Uterus (tissue), 4 donors: ENCODE results near the gene WDTC1. TPM values are rescaled to one million over a fixed set of nuclear protein-coding genes. Genes with fewer than 3 reads are reported as not detected.
"Not testable (repeated sequence)": the region's sequence is repeated elsewhere in the genome, so short reads cannot be mapped to it uniquely, and the experiment has no call there.

ENCODE experiments used
- DNase-seq, 2 donors: peaks; one replicate each; pipeline ENCODE4 v3.0.0-alpha.2; 2019 to 2020
- H3K27ac ChIP-seq, 2 donors: fragments of 200-600 bp; sonication (generic); 1 replicate in 1 of 2; 2 replicates in 1 of 2; pipeline ENCODE4 v1.5.1; 2016 to 2018
- H3K27me3 ChIP-seq, 2 donors: fragments of 200-600 bp; sonication (generic); one replicate each; pipeline ENCODE4 v1.5.1; 2018 to 2019; ENCODE audit warnings: control low read depth in 1 of 2
- H3K36me3 ChIP-seq, 2 donors: fragments of 200-600 bp; sonication (generic); one replicate each; pipeline ENCODE4 v1.5.1; 2019; ENCODE audit warnings: control low read depth in 1 of 2
- H3K4me1 ChIP-seq, 2 donors: fragments of 200-600 bp; sonication (generic); one replicate each; pipeline ENCODE4 v1.5.1; 2018 to 2019; ENCODE audit warnings: control low read depth in 1 of 2
- H3K4me3 ChIP-seq, 2 donors: fragments of 200-600 bp; sonication (generic); 1 replicate in 1 of 2; 2 replicates in 1 of 2; pipeline ENCODE4 v1.5.1; 2018 to 2019; ENCODE audit warnings: mild to moderate bottlenecking in 1 of 2
- H3K9me3 ChIP-seq, 2 donors: fragments of 200-600 bp; sonication (generic); one replicate each; pipeline ENCODE4 v1.5.1; 2019; ENCODE audit warnings: control low read depth in 1 of 2
- POLR2A ChIP-seq, 2 donors: fragments of 450-650 bp; IDR thresholded peaks; one replicate each; pipeline ENCODE4 v1.6.1; 2016; ENCODE audit warnings: antibody characterized with exemption in 2 of 2, mild to moderate bottlenecking in 1 of 2, moderate library complexity in 1 of 2
- intact Hi-C: fragments of 100-400 bp; cut with DNase I; formaldehyde crosslinking; loops from one replicate; pipeline ENCODE4 v1.15.1; 2023; ENCODE audit warnings: low total_unique reads
- total RNA-seq, 4 donors: library from RNA; depleted of rRNA in 3 of 4; stranded (reverse); fragments of >200 nt in 3 of 4; gene quantifications; one replicate each; pipeline versions ENCODE4 v1.1.0 to v1.2.4, GENCODE V29; 2014 to 2023
- TF ChIP-seq, protein P1 (sequence below), 4 experiments: fragments of 200-600 bp in 2 of 4; fragments of 450-650 bp in 2 of 4; sonication (generic) in 2 of 4; IDR thresholded peaks; one replicate each; pipeline ENCODE4 v1.5.1; 2016 to 2019; ENCODE audit warnings: antibody characterized with exemption in 4 of 4, mild to moderate bottlenecking in 2 of 4, moderate library complexity in 1 of 4
- donor health status: DM: yes; HTN: yes; CAD: no.

Gene WDTC1
- total RNA-seq, 4 donors from 2014 or later = 5.6 to 45.8 (median 34.2) TPM

DNA sequence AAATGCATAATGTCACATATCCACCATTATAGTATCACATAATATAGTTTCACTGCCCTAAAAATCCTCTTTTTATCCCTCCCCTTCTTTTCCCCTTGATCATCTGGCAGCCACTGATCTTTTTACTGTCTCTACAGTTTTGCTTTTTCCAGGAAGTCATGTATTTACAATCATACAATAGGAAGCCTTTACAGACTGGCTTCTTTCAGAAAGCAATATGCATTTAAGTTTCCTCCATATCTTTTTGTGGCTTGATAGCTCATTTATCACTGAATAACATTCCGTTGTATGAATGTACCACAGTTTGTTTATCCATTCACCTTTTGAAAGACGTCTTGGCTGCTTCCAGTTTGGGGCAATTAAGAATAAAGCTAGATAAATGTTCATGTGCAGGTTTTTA lies 14.3 kb upstream of the WDTC1 start:
- Histone ChIP-seq H3K4me1 (no peaks in the 10 kb centered on the region), H3K9me3 (no peaks in the 10 kb centered on the region), H3K27ac (no peak overlapping the region), H3K4me3 (no peak overlapping the region), H3K36me3 (no peaks in the 10 kb centered on the region), H3K27me3 (no peaks in the 10 kb centered on the region)
- no peak for DNase-seq
- intact Hi-C loops = no loop called here
- TF ChIP-seq POLR2A (IDR thresholded peaks at IDR 0.05) = no peak
- TF ChIP-seq, protein P1, sequence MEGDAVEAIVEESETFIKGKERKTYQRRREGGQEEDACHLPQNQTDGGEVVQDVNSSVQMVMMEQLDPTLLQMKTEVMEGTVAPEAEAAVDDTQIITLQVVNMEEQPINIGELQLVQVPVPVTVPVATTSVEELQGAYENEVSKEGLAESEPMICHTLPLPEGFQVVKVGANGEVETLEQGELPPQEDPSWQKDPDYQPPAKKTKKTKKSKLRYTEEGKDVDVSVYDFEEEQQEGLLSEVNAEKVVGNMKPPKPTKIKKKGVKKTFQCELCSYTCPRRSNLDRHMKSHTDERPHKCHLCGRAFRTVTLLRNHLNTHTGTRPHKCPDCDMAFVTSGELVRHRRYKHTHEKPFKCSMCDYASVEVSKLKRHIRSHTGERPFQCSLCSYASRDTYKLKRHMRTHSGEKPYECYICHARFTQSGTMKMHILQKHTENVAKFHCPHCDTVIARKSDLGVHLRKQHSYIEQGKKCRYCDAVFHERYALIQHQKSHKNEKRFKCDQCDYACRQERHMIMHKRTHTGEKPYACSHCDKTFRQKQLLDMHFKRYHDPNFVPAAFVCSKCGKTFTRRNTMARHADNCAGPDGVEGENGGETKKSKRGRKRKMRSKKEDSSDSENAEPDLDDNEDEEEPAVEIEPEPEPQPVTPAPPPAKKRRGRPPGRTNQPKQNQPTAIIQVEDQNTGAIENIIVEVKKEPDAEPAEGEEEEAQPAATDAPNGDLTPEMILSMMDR (IDR thresholded peaks at IDR 0.05) = no peak

DNA sequence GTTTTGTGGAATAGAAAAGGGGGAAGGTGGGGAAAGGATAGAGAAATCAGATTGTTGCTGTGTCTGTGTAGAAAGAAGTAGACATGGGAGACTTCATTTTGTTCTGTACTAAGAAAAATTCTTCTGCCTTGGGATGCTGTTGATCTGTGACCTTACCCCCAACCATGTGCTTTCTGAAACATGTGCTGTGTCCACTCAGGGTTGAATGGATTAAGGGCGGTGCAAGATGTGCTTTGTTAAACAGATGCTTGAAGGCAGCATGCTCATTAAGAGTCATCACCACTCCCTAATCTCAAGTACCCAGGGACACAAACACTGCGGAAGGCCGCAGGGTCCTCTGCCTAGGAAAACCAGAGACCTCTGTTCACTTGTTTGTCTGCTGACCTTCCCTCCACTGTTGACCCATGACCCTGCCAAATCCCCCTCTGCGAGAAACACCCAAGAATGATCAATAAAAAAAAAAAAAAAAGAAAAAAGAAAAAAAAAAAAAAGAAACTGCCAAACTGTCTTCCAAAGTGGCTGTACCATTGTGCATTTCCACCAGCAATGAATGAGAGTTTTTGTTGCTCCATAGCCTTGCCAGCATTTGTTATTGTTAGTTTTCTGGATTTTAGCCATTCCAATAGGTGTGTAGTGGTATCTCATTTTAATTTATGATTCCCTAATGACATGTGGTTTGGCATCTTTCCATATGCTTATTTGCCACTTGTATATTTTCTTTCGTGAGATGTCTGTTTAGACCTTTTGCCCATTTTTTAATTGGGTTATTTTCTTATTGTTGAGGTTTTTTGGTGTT lies 13.5 kb upstream of the WDTC1 start:
- DNase-seq, H3K4me1 ChIP-seq, H3K9me3 ChIP-seq, intact Hi-C loops, H3K36me3 ChIP-seq, H3K27me3 ChIP-seq, H3K4me3 ChIP-seq, H3K27ac ChIP-seq: not testable (repeated sequence)

DNA sequence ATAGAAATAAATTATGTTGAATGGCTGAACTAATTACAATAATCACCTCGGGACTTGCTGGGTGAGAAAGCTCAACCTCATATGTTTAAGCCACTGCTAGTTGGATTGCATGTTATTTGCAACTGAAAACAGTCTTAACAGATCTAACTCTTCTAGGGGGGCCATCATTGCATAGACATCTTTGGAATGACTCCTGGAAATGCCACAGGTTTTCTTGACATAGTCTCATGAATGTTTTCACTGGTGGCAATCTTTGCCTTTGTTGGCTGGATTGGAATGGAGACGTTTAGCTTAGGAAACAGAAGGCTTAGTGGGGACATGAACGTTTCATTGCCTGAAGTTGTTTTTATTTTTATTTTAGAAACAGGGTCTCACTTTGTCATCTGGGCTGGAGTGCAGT lies 8.8 kb upstream of the WDTC1 start:
- Histone ChIP-seq H3K4me3 (no peak overlapping the region), H3K4me1 (no peaks in the 10 kb centered on the region), H3K9me3 (no peaks in the 10 kb centered on the region), H3K27me3 (no peaks in the 10 kb centered on the region), H3K27ac (no peak overlapping the region), H3K36me3 (no peaks in the 10 kb centered on the region)
- intact Hi-C loops = no loop called here
- TF ChIP-seq, protein P1 (IDR thresholded peaks at IDR 0.05) = no peak
- TF ChIP-seq POLR2A (IDR thresholded peaks at IDR 0.05) = no peak
- no peak for DNase-seq

DNA sequence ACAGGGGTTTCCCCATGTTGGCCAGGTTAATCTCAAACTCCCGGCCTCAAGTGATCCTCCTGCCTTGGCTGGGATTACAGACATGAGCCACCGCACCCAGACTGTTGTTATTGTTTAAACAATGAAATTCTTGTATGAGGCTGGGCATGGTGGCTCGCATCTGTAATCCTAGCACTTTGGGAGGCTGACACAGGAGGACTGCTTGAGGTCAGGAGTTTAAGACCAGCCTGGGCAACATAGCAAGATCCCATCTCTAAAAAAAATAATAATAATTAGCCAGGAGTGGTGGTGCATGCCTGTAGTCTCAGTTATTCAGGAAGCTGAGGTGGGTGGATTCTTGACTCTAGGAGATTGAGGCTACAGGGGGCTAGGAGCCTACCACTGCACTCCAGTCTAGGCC lies 6.7 kb upstream of the WDTC1 start:
- intact Hi-C loops = no loop called here
- no peaks in the 10 kb centered on the region for H3K27me3 ChIP-seq
- no peak overlapping the region for H3K4me3 ChIP-seq
- no peak overlapping the region for H3K27ac ChIP-seq
- H3K36me3 ChIP-seq = no peaks in the 10 kb centered on the region
- no peaks in the 10 kb centered on the region for H3K4me1 ChIP-seq
- no peak for DNase-seq
- H3K9me3 ChIP-seq = no peaks in the 10 kb centered on the region
- TF ChIP-seq, protein P1 (IDR thresholded peaks at IDR 0.05) = no peak
- TF ChIP-seq POLR2A (IDR thresholded peaks at IDR 0.05) = no peak

- Histone ChIP-seq H3K4me3 (peak overlapping the region; percentile 40 to 41), H3K27me3 (no peaks in the 10 kb centered on the region), H3K36me3 (no peaks in the 10 kb centered on the region), H3K4me1 (peaks cover 0 to 7% of the 10 kb centered on the region in 2 donors), H3K9me3 (no peaks in the 10 kb centered on the region), H3K27ac (peak overlapping the region; percentile 48 to 65)
- intact Hi-C loops = no loop called here
- DNase-seq = peak in 1 of 2 donors; percentile 24
- TF ChIP-seq, protein P1 (IDR thresholded peaks at IDR 0.05) = no peak
- TF ChIP-seq POLR2A (IDR thresholded peaks at IDR 0.05) = no peak
These were observed 774 bp upstream of the WDTC1 start for GRCh38 chr1:27233667-27234048.
